Myocyte (in vitro differentiated cells): ENCODE results near the gene ROR2. TPM values are rescaled to one million over a fixed set of nuclear protein-coding genes. Genes with fewer than 3 reads are reported as not detected.
A peak's percentile ranks its signal among the peaks of the same experiment; 100 is the strongest.

Experiments used
- DNase-seq: peaks from one replicate; pipeline ENCODE4 v3.0.0-alpha.2; 2012; ENCODE audit warnings: low read depth
- total RNA-seq: library from RNA; depleted of rRNA; stranded (reverse); fragments of >200 nt; gene quantifications from 2 replicates; pipeline ENCODE4 v1.2.3, GENCODE V29; 2014

The ROR2 gene
- total RNA-seq, 1 donor from 2014 or later = 0.05 TPM

DNA sequence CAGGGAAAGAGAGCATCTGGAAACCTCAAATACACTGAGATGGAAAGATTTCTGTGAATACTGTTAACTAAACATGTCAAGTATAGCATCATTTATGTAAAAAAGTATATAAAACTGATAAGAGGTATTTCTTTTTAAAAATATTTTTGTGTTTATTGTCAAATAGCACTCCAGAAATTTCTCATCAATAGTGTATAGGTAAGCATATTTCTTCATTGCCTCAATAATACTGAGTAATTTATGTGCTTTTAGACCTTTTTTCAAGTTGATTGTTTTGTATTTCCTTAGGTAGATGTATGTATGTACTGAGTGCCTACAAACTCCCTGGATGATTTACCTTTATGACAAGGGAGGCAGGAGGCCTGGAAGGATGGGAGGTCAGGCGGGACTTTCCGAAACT, 196.3 kb downstream of the ROR2 start:
- DNase-seq = no peak

DNA sequence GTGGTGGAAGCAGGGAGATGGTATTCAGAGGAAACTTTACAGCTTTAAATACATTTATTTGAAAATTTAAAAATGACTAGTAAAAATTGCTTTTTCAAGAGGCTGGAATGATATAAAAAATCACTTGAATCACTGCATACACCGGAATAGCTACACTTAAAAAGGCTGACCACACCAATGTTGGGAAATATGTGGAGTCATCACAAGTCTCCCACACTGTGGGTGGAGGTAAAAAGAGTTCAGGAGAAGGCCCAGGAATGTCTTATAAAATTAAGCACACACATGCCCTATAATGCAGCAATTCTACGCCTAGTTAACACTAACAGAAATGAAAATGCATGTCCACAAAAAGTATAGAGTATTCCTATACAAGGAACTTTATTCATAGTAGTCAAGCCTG, 198.1 kb downstream of the ROR2 start:
- no peak for DNase-seq

DNA sequence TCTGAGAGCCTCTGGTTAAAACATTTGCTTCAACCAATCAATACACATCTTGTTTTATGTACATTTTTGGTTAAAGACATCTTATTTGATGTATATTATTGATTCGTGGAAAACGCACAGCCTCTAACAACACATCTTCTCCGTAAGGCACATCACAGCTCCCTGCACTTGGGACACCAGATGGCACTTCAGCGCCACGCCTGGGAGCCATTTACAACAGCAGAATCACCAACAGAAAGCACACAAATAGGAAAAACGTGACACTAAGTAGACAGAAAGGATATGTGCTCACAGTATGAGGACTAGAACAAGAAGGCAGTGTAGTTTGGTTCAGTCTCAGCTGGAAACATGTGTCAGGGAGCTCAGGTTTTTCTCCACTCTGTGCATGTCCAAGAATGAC, 199.7 kb downstream of the ROR2 start:
- no peak for DNase-seq

DNA sequence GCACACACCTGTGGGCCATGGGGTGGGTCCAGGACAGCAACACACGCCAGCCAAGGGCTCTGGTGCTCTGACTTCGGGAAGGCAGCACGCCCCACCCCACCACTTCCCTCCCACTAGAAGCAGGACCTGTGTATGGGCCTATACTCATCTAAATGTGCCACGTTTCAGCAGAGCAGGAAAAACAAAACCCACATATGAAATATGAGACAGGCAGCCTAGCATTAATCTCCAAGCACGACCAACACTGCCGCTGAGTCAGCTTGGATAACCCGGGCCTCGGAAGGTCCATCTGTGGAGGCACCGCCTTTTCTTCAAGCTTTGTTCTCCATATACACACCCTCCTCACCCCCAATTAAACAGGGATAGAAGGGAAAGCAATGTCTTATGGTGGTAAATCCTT, 203.1 kb downstream of the ROR2 start:
- peak; percentile 56 for DNase-seq

DNA sequence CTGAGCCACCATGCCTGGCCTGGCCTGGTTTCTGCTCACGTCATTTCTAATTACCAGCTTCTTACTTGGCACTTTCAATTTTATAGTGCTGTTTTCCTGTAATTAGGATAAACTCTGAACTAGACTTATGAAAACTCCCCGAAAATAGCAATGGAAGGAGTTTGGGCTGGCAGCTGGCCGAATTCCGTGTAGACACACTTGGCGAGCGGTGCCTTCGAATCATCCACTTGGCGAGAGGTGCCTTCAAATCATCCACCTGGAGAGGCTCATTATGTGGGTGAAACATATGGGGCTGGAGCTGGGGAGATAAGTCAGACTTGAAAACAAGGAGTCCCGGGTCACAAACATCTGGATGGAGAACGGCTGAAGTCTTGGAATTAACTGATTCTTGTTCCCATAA, 203.7 kb downstream of the ROR2 start:
- DNase-seq = no peak

DNA sequence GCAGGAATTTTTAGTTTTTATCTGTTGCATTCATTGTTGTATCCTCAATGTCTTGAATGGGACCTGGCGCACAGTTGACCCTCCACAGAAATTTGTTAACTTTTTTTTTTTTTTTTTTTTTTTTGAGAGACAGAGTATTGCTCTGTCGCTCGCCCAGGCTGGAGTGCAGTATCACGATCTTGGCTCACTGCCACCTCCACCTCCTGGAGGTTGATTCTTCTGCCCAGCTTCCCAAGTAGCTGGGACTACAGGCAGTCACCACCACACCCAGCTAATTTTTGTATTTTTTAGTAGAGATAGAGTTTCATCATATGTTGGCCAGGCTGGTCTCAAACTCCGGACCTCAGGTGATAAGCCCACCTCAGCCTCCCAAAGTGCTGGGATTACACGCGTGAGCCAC, 205.9 kb downstream of the ROR2 start:
- no peak for DNase-seq

DNA sequence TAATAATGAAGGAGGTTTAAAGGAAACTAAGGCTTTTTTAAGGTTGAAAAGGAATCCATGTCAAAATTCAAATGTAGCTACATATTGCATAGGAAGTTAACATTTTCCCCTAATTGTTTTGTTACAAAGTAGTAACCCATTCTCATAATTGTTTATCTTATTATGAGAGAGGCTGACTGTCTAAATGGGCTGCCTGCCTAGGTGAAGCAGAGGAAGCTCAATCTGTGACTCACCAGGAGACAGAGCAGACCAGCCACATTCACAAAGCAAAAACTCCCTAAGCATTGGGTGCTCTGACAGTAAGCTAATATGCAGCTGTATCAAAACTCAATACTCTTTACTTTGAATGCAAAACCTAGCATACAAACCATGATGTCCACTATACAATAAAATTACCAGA, 208.5 kb downstream of the ROR2 start:
- DNase-seq = no peak

DNA sequence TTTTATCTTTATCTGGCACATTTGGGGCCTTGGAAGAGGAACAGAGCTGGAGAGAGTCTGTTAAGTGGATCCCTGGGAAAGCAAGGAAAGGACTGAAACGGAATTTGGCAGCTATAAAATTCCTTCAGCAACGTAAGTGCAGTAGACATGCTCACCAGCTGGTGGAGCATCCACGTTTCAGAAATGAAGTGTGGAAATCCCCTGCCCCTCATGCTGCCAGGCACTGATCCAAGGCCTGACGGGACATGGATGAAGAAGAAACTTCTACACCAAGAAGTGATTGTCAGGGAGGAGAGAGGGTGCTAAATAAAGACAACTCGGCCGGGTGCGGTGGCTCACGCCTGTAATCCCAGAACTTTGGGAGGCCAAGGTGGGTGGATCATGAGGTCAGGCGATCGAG, 209.3 kb downstream of the ROR2 start:
- DNase-seq = peak; percentile 14

DNA sequence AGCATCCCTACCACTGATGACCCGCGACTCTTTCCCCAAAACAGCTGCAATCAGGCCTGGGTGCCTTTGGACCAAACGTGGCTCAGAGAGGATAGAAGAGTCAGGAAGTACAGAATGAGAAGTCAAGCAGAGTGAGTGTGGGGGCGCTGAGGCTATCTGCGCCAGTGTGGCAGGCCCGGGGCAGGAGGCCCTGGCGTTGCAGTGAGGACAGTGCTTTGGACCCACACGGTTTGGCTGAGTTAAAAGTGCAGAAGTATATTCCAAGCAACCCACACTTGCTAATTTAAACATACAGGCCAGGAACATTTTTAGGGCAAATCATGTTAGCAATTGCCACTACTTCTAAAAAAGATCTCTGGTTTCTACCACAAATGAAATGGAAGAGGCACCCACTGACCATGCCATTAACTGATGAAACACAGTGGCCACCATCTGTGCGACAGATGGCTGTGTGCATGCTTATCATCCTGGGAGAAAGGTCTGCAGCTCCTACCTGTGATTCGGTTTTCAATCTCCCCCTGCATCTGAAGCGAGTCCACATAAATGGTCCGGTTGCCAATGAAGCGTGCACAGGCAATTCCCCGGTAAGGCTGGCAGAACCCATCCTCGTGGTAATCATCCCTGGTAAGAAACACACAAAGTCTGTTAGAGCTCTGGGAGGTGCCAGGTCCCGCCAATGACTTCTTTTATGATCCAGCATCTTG, 213.0 kb downstream of the ROR2 start:
- DNase-seq = no peak

DNA sequence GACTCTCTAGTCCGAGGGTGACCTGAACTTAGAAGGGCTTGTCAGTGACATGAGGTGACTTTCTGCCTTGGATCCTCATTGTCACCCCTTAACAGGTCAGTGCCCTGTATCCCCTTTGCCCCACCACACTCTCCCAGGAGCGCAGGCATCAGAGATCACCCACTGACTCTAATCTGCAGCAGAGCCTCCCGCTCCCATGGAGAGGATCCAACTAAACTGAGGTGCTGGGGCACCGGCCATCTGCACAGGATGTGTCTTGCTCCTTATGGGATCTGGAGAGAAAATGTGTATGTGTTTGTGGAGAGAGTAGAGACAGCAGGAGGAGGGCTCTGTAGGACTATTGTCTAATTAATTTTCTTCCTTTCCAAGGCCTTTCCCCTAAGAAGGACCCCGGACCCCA, 213.7 kb downstream of the ROR2 start:
- no peak for DNase-seq

DNA sequence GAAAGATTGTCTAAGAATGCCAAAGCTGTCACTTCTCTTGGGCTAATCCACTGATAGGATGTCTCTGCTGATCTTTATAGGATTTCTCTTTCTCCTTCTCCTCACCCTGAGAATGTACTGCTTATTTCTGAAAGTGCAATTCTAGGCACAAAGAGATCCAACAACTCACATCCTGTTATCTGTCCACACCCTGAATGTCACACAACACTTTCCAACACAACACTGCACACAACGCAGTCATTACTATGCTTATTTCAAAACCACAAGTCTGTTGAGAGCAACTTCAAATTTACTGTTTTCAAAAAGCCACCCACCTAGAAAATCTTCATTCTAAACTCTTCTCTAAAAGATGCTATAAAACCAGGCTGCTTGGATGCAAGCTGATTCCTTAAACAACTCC, 215.0 kb downstream of the ROR2 start:
- DNase-seq = no peak

DNA sequence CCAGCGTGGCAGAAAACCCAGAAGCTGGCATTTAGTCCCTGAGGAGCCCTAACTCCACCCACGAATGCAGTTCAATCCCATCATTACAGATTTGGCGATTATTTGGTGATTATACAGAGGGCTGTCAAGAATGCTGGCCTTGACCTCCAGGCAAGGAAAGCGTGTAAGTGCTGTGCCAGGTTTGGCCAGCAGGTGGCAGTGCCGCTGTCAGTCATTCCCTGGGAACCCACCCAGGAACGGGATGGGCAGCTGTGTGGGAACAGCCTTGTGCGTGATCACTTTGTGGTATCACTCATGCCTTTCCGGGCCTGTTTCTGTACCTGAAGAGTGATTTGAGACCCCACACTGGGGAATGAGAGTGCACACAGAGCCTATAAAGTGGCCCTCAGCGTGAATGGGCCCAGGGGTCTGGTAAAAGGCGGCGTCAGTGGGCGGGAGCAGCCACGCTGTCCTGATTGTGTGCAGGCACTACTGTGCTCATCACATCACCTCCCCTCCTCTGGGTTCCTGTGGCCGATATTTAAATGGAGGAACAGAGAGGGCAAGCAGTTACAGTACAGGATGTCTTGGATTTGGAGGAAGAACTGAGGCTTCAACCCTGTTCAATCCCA, 215.6 kb downstream of the ROR2 start:
- DNase-seq = peak; percentile 74

DNA sequence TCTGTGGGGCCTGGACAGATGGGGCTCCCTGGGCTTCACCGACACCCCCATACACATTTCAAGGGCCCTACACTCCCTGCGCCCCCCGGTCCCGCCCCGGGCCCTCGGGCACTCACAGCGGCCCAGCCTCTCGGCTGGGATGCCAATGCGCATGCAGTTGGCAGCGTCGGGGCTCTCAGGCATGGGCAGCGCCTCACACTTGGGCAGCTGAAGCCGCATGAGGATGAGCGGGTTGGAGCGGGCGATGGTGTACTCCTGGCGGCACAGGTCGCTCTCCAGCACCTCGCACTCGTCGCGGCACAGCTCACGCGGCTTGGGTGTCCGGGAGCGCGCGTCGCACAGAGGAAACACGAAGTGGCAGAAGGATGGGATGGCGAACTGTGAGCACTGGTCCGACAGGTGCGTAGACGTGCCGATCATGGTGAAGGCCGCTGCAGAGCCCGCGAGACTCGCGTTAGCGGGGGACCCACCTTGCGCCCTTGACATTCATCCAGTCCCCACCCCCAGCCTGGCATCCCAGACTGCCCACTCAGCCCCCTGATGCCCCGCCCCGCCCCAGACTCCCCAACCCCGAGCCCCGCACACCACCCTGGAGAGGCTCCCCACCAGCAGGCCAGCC, 216.9 kb downstream of the ROR2 start:
- DNase-seq = no peak

DNA sequence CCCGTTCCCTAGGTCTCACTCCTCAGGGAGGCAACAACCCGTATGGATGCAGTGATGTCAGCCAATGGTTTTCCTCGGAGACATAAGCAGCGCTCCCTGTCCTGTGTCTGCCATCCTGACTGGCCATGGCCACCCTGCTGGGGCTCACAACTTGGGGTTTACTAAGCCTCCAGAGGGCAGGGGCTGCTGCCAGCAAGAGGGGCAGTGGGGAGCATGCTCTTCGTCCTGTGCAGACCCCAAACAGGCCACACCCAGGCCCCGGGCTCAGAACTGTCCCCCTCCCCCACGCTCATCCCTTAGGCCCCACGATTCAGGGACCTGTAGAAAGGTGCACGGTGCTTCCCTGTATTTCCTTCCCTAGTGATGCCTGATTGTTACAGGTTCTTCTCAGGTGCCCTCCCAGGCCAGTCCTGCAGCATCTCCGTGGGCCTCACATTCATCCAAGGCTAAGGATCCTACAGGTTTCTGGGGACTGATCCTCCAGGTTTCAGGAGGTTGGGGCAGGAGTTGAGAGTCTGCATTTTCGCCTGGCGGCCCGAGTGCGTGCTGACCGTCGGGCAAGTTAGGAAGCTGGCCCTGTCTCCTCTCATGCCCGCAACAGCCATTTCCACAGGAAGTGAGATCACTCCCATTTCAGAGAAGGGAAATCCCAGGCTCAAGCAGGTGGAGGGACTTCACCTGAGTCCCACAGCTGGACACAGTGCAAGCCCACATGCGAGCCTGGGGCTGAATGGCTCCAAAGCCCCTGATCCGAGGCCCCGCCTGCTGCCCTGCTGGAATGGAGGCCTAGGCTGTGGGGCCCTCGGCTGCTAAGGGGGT, 217.6 kb downstream of the ROR2 start:
- no peak for DNase-seq

DNA sequence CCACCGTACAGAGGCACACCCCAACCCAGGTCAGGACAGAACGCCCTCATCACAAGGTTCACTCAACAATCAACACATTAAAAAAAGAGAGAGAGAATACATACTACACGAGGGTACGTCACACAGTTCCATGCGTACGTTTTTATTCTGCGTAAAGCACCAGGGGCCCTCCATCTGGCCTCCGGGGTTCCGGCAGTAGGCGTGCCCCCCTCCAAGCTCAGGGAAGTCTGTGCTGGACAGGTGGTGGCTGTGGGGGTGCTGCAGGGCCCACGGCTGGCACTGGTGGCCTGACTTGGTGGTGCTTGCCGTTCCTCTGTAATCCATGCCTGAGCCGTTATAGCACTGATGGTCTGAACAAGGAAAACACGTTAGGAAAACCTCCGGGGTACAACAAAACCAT, 219.2 kb downstream of the ROR2 start:
- no peak for DNase-seq

DNA sequence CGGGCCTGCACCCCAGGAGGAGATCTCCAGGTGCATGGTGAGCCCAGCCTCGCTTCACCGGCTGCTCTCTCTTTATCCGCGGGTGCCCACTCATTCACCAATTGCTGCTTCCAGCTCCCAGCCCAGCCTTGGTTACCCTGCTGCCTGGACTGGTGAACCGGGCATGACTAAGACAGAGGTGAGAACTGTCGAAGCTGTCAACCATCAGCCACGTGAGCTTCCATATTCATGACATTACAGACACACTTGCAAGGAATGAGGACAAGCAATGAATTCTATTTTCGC, 220.5 kb downstream of the ROR2 start:
- DNase-seq = no peak

DNA sequence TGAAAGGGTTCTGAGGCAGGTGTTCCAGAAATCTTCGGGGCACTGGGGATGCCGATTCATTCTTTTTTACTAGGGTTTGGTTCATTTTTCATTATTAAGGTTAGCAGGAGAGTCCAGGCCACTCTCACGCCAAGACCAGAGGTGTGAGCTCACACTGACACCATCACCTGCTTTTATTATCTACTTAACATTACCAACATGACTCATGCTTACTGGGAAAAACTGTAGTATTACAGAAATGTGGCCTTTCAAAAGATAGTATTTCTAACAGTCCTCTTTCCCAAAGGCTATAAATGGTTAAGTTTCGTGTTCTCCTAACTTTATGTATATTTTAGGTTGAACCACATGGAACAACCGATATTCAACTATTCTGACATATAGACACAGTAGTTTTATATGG, 222.1 kb downstream of the ROR2 start:
- no peak for DNase-seq

DNA sequence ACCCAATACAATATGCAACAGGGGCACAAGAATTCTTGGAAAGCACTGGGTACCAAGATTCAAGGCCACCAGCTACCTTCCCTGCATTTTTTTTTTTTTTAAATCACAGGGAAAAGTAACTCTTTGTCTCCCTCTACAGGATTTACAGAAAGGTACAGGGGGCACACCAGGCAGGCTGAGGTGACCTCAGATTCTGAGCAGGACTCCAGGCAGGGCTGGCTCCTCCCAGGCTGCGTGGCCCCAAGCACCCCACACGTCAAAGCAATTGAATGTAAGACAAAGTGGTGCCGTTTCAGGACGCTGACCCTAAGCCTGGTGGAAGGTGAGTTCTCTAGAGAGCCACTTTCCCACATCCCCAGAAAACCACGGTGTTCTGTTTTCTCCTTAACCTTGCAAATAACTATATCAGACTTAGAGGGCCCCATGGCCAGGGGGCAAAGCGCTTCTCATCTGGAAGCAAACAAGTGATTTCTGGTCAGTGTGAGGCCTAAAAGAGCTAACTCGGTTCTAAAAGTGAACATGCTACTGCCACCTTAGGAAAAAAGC, 222.6 kb downstream of the ROR2 start:
- DNase-seq = peak; percentile 45

DNA sequence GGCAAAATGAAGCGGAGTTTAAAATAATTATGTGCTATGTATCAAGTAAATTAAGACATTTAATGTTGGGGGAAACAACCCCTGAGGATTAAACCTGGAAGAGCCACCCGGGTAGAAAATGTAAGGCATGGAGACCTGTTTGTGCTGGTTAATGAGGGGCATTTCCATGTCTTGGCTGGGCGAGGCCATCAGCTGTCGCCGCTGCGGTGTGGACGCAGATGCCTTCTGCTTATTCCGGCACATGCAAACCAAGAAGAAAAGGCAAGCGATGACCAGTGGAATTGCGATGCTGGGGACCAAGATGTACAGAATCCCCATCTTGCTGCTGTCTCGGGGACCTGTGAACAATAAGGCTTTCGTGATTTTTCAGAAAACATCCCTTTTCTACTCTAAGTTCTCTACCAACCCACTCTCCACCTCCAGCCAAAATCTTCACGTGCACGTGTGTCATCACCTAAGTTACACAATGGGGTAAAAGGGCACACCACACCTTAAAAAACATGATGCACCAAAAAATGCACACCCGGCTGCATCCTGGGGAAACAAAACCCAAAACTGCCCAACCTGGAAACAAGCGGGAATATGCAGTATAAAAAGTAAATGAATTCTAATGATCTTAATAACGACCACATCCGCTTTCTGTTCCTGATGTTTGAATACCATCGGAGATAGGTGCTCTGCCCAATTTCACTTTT, 223.5 kb downstream of the ROR2 start:
- no peak for DNase-seq

DNA sequence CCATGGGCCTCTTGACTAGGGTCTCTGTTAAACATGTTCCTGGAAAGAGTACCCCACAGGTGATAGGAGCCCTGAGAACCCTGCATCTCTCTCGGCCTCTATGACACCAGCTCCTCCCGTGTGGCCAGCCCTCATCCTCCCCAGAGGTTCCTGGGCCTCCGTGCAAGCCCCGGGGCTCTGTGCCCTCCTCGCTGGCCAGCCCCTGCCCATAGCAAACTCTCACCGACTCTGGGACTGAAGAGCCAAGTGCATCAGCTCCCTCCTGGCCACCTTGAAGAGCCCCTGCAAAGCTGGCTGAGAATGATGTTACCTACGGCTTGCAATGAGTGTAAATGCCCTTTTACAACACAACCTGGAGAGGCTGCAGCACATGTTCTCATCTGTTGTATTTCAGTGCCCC, 224.4 kb downstream of the ROR2 start:
- DNase-seq = no peak
